A673 (cell line): Measurements from ENCODE around the gene PKLR. TPM values are rescaled to one million over a fixed set of nuclear protein-coding genes. Genes with fewer than 3 reads are reported as not detected.

Source experiments
- BruUV-seq: library from RNA; stranded (reverse); fragments of 400-500 nt; replicated peaks from 2 replicates; lab custom pipeline; 2021; lab: Mats Ljungman, UMichigan
- CTCF ChIA-PET: fragments of 300-600 bp; sonication (Branson Sonifier 250); formaldehyde crosslinking; loops from one replicate; lab custom pipeline; 2022; ENCODE audit warnings: antibody characterized with exemption; lab: Charles Lee
- POLR2A ChIA-PET: fragments of 300-600 bp; sonication (Branson Sonifier 250); formaldehyde crosslinking; loops from one replicate; lab custom pipeline; 2022; ENCODE audit warnings: antibody characterized with exemption; ENCODE audit not compliant: low non-redundant PET; lab: Charles Lee
- DNase-seq: peaks from one replicate; pipeline ENCODE4 v3.0.0-alpha.2; 2015; ENCODE audit warnings: low spot score
- H3K27ac ChIP-seq: fragments of 200-600 bp; sonication (generic); 2 replicates; pipeline ENCODE4 v1.5.1; 2016; ENCODE audit warnings: mixed run types, low read depth, mild to moderate bottlenecking, mixed read lengths, antibody characterized with exemption, low read length; ENCODE audit not compliant: poor library complexity, severe bottlenecking
- H3K27me3 ChIP-seq: fragments of 200-600 bp; sonication (generic); replicated peaks from 2 replicates; pipeline ENCODE4 v1.6.1; 2017; ENCODE audit warnings: mixed run types, low read depth, mild to moderate bottlenecking, mixed read lengths, antibody characterized with exemption, low read length; ENCODE audit not compliant: insufficient read depth, poor library complexity
- H3K36me3 ChIP-seq: fragments of 200-600 bp; sonication (generic); 2 replicates; pipeline ENCODE4 v1.6.1; 2016; ENCODE audit warnings: mixed run types, mild to moderate bottlenecking, mixed read lengths, antibody characterized with exemption, low read length; ENCODE audit not compliant: insufficient read depth, poor library complexity, severe bottlenecking
- H3K4me1 ChIP-seq: fragments of 200-600 bp; sonication (generic); 2 replicates; pipeline ENCODE4 v1.6.1; 2017; ENCODE audit warnings: mixed run types, mild to moderate bottlenecking, mixed read lengths, antibody characterized with exemption, low read length; ENCODE audit not compliant: insufficient read depth, poor library complexity, severe bottlenecking
- H3K4me3 ChIP-seq: fragments of 200-600 bp; sonication (generic); 2 replicates; pipeline ENCODE4 v1.5.1; 2016; ENCODE audit warnings: low read depth, mixed run types, mild to moderate bottlenecking, mixed read lengths, low read length; ENCODE audit not compliant: poor library complexity, severe bottlenecking
- H3K9me3 ChIP-seq: fragments of 200-600 bp; sonication (generic); 2 replicates; pipeline ENCODE4 v1.6.1; 2016; ENCODE audit warnings: mixed run types, low read depth, mild to moderate bottlenecking, mixed read lengths, antibody characterized with exemption, low read length; ENCODE audit not compliant: poor library complexity, severe bottlenecking
- CTCF ChIP-seq: fragments of 300-800, 200-600 bp; sonication (generic); conservative IDR thresholded peaks from 2 replicates; pipeline ENCODE4 v1.5.1; 2017; ENCODE audit warnings: low read depth, mild to moderate bottlenecking, antibody characterized with exemption, low read length, moderate library complexity, mixed read lengths
- EZH2 ChIP-seq: fragments of 200-600 bp; sonication (generic); IDR thresholded peaks from 2 replicates; pipeline ENCODE4 v1.6.1; 2017; ENCODE audit warnings: borderline replicate concordance, low read depth, mild to moderate bottlenecking, mixed read lengths, antibody characterized with exemption, low read length; ENCODE audit not compliant: poor library complexity, severe bottlenecking
- intact Hi-C: fragments of 100-400 bp; cut with micrococcal nuclease; formaldehyde crosslinking; loops from one replicate; pipeline ENCODE4 v1.10.0; 2022; ENCODE audit not compliant: unreplicated experiment
- total RNA-seq: library from RNA; stranded (reverse); gene quantifications from 2 replicates; pipeline ENCODE4 v1.2.3, GENCODE V29; 2021

PKLR gene
- total RNA-seq, 1 experiment from 2014 or later = not detected

GRCh38 chr1:155277070-155277901 is 24.0 kb downstream of the PKLR start, which contains the start of gene HCN3:
HCN3 (plus strand) TSS chr1:155277463; CDS start chr1:155277591, 128 bp downstream.
- H3K27ac ChIP-seq = peak within 1 kb of the TSS; percentile 48

GRCh38 chr1:155273343-155274245 is 27.6 kb downstream of the PKLR start, which contains the start of gene CLK2:
CLK2 (minus strand) TSS chr1:155273504; CDS start chr1:155270977, 2,527 bp downstream.
- intact Hi-C loops = no loop called here
- Histone ChIP-seq H3K4me1 (peaks cover 23% of the 10 kb centered on the region), H3K36me3 (peaks cover 32% of the 10 kb centered on the region), H3K4me3 (peak within 1 kb of the TSS; percentile 89), H3K27ac (peak within 1 kb of the TSS; percentile 94), H3K9me3 (no peaks in the 10 kb centered on the region), H3K27me3 (no peaks in the 10 kb centered on the region)
- no TSS peak for BruUV-seq
- ChIA-PET POLR2A (interaction anchor here (0.6 kb wide), 1 partner anchor 1064 kb away, joined by 8 read pairs; the partner anchor contains the start of gene CCT3), CTCF (interaction anchor here (0.7 to 1.8 kb wide), 4 partner anchors 22 to 807 kb away, joined by 4 to 23 read pairs (median 14); no protein-coding TSS in a partner anchor)
- DNase-seq = peak; percentile 99
- TF ChIP-seq CTCF (no peak), EZH2 (no peak)

More at GRCh38 chr1:155277070-155277901, 24.0 kb downstream of the PKLR start, which contains the start of gene HCN3:
- peaks cover 22% of the 10 kb centered on the region for H3K4me1 ChIP-seq
- CTCF ChIA-PET = interaction anchor here (0.7 to 1.0 kb wide), 2 partner anchors 14 to 27 kb away, joined by 3 to 4 read pairs; no protein-coding TSS in a partner anchor
- no peaks in the 10 kb centered on the region for H3K36me3 ChIP-seq
- H3K27me3 ChIP-seq = no peaks in the 10 kb centered on the region
- H3K9me3 ChIP-seq = no peaks in the 10 kb centered on the region
- peak; percentile 98 for DNase-seq
- H3K4me3 ChIP-seq = peak within 1 kb of the TSS; percentile 73
- POLR2A ChIA-PET = interaction anchor here (0.6 kb wide), 1 partner anchor 274 kb away, joined by 9 read pairs; no protein-coding TSS in a partner anchor
- TF ChIP-seq CTCF = peak; percentile 60
- no peak for TF ChIP-seq EZH2
- intact Hi-C loops = loop anchor here (1.0 to 2.0 kb wide), 3 partner anchors 27 to 50 kb away; no protein-coding TSS in a partner anchor
- BruUV-seq = no TSS peak
